ENCODE data around the gene GABBR2. TPM values are rescaled to one million over a fixed set of nuclear protein-coding genes. Genes with fewer than 3 reads are reported as not detected.

GABBR2 gene
- total RNA-seq, 1 donor from 2014 or later = 6.4 TPM

DNA sequence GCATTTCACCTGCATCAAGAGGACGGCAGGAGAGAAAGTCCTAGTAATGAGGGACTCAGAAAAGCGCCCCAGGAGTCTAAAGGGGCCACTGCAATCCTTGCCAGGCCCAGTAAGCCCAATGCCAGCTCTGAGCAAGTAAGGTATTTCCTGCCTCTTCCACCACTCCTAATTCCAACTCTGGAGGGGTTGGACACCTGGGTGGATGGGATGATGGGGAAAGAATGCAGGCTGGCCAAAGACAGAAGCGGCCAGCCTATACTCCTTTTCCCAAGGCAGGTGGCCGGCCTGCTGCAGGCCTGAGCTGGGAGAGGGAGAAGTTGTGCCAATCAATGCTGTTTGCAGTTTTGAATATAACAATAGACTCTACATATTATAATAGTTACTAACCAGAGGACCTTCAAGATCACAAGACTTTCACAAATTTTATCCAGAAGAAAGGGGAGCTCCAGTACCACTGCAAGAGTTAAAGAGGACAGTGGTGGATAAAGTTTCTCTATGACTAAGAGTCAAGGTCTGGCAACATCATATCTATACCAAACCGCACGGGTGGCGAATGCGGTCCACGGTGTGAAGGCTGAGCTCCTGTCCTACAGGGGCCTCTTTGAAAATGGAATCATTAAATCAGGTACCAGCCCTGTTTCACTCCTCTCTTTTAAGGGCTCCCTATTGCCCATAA is 338.3 kb downstream of the GABBR2 start:
- no peak for DNase-seq (ENCODE audit: extremely low spot score, unreplicated experiment)
- H3K9me3 Mint-ChIP-seq = no peaks in the 10 kb centered on the region
- peaks cover 6% of the 10 kb centered on the region for H3K27me3 Mint-ChIP-seq
- no peak overlapping the region for H3K4me3 Mint-ChIP-seq
- H3K36me3 Mint-ChIP-seq = no peaks in the 10 kb centered on the region
- peaks cover 11% of the 10 kb centered on the region for H3K4me1 Mint-ChIP-seq (ENCODE audit: unreplicated experiment)
- H3K27ac Mint-ChIP-seq = no peak overlapping the region
- TF ChIP-seq, protein P1, sequence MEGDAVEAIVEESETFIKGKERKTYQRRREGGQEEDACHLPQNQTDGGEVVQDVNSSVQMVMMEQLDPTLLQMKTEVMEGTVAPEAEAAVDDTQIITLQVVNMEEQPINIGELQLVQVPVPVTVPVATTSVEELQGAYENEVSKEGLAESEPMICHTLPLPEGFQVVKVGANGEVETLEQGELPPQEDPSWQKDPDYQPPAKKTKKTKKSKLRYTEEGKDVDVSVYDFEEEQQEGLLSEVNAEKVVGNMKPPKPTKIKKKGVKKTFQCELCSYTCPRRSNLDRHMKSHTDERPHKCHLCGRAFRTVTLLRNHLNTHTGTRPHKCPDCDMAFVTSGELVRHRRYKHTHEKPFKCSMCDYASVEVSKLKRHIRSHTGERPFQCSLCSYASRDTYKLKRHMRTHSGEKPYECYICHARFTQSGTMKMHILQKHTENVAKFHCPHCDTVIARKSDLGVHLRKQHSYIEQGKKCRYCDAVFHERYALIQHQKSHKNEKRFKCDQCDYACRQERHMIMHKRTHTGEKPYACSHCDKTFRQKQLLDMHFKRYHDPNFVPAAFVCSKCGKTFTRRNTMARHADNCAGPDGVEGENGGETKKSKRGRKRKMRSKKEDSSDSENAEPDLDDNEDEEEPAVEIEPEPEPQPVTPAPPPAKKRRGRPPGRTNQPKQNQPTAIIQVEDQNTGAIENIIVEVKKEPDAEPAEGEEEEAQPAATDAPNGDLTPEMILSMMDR (conservative IDR thresholded peaks at IDR 0.05) = no peak

DNA sequence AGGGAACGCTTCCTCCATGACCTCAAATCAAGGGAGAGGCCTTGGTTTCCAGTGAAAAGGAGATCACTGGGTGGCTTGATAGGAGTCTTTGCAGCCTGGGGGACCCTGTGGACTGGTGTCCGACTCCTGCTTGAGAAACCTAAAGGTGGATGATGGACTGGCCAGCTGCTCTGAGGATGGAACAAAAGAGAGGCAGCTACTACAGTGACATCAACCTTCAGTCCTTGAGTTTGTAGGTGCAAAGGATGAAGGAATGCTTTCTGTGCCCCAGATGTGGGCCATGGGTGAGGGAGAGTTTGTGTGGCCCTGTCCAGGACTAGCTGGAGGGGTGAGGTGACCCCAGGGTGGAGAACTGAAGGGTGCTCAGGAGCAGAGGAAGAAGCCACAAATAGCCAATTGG is 338.8 kb downstream of the GABBR2 start:
- Mint-ChIP-seq H3K4me3 (no peak overlapping the region), H3K36me3 (peaks cover 3% of the 10 kb centered on the region), H3K27me3 (peaks cover 6% of the 10 kb centered on the region), H3K4me1 (ENCODE audit: unreplicated experiment) (peaks cover 7% of the 10 kb centered on the region), H3K9me3 (peaks cover 4% of the 10 kb centered on the region), H3K27ac (no peak overlapping the region)
- TF ChIP-seq, protein P1 (conservative IDR thresholded peaks at IDR 0.05) = no peak
- no peak for DNase-seq (ENCODE audit: extremely low spot score, unreplicated experiment)

DNA sequence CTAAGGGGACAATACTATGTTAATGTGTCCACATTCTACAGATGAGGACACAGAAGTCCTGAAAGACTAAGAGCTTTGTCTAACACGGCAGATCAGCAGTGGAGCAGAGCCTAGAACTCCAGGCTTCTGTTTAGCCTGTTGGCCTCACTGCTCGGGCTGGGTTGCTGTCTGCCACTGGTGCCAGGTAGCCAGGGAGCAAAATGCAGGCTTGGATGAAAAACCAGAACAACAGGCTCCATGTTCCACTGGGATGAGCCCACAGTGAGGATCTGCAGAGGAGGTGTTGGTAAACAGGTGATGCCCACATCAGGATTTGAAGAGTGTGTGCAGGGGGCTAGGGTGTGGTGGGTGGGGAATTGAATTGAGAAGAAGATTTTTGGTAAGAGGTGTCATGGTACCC is 339.3 kb downstream of the GABBR2 start:
- no peak for DNase-seq (ENCODE audit: extremely low spot score, unreplicated experiment)
- no peak overlapping the region for H3K4me3 Mint-ChIP-seq
- H3K4me1 Mint-ChIP-seq (ENCODE audit: unreplicated experiment) = peaks cover 3% of the 10 kb centered on the region
- no peak overlapping the region for H3K27ac Mint-ChIP-seq
- H3K27me3 Mint-ChIP-seq = peaks cover 6% of the 10 kb centered on the region
- TF ChIP-seq, protein P1 (conservative IDR thresholded peaks at IDR 0.05) = no peak
- peaks cover 3% of the 10 kb centered on the region for H3K36me3 Mint-ChIP-seq
- peaks cover 4% of the 10 kb centered on the region for H3K9me3 Mint-ChIP-seq

DNA sequence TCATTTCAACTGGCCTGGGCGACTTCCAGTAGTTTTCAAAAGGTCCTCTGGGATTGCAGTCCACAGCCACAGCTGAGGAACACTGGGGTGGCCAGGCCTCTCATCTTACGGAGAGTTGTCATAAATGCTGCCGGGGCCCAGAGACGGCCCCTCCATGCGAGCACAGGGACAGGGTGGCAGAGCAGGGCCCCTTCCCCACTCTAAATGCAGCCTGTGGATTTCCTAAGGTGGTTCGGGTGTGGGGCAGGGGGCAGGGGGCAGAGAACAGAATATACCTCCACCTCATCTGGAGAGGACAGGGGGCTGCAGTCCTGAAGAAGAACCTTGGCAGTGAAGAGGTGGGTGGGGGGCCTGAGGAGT is 339.7 kb downstream of the GABBR2 start:
- peaks cover 3% of the 10 kb centered on the region for H3K36me3 Mint-ChIP-seq
- peaks cover 6% of the 10 kb centered on the region for H3K27me3 Mint-ChIP-seq
- peaks cover 4% of the 10 kb centered on the region for H3K9me3 Mint-ChIP-seq
- no peak overlapping the region for H3K27ac Mint-ChIP-seq
- H3K4me1 Mint-ChIP-seq (ENCODE audit: unreplicated experiment) = no peaks in the 10 kb centered on the region
- no peak for DNase-seq (ENCODE audit: extremely low spot score, unreplicated experiment)
- H3K4me3 Mint-ChIP-seq = no peak overlapping the region
- TF ChIP-seq, protein P1 (conservative IDR thresholded peaks at IDR 0.05) = no peak

DNA sequence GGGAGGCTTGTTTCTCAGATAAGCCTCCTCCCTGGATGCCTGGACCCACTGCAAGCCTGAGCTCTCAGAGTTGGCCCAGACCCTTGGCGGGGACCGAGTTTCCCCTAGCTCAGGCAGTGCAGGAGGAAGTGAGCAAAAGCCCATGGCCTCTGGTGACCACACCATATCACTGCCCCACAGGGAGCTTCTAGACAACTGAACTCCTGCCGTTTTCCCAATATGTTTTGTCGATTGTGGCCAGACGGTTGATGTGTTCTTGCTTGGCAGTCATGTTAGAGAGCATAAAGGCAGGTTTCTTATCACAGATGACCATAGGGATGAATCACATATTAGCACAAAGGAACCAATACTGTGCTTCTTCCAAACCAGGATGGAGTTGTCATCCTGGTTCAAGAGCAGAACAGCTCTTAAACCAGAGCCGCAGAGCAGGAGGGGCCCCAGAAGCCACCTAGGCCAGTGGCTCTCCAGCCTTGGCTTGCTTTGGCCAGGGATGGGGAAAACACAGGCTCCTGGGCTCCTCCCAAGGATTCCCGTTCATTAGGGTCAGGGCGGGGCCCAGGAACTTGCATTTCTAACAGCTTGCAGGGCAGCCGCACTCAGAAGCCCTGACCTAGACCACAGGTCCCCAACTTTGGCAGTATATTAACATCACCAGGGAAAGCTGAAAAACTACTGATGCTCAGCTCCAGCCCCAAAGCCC is 340.2 kb downstream of the GABBR2 start:
- TF ChIP-seq, protein P1 (conservative IDR thresholded peaks at IDR 0.05) = no peak
- H3K27ac Mint-ChIP-seq = no peak overlapping the region
- H3K4me1 Mint-ChIP-seq (ENCODE audit: unreplicated experiment) = no peaks in the 10 kb centered on the region
- H3K9me3 Mint-ChIP-seq = peaks cover 4% of the 10 kb centered on the region
- no peak overlapping the region for H3K4me3 Mint-ChIP-seq
- DNase-seq (ENCODE audit: extremely low spot score, unreplicated experiment) = peak; percentile 31
- peaks cover 6% of the 10 kb centered on the region for H3K27me3 Mint-ChIP-seq
- peaks cover 3% of the 10 kb centered on the region for H3K36me3 Mint-ChIP-seq

Measured in type B pancreatic cell (in vitro differentiated cells).